RWPE1 (cell line): ENCODE results near the gene C19orf73.

Experiments used
- CTCF ChIA-PET: fragments of 350-600 bp; sonication (Branson Sonifier 250); formaldehyde crosslinking; extraction: SDS; loops from one replicate; lab custom pipeline; 2021; lab: Yijun Ruan, JAX
- POLR2A ChIA-PET: fragments of 400-600 bp; formaldehyde crosslinking; extraction: SDS; loops from one replicate; lab custom pipeline; 2020; ENCODE audit warnings: antibody characterized with exemption; ENCODE audit not compliant: low non-redundant PET; lab: Yijun Ruan, JAX
- DNase-seq: peaks from one replicate; pipeline ENCODE4 v3.0.0; 2012; ENCODE audit warnings: low spot score
- H3K27ac ChIP-seq: fragments of 450-650 bp; 2 replicates; pipeline ENCODE4 v1.5.1; 2017
- CTCF ChIP-seq: fragments of 450-650 bp; conservative IDR thresholded peaks from 2 replicates; pipeline ENCODE4 v1.5.1; 2017; ENCODE audit warnings: low read depth, mild to moderate bottlenecking

C19orf73 gene

GRCh38 chr19:49071860-49072547, 46.9 kb downstream of the C19orf73 start:
- ChIA-PET CTCF (no interaction called here), POLR2A (no interaction called here)
- H3K27ac ChIP-seq, result no peak overlapping the region
- no peak for DNase-seq
- no peak for TF ChIP-seq CTCF

GRCh38 chr19:49070416-49070815, 48.5 kb downstream of the C19orf73 start:
- no peak for TF ChIP-seq CTCF
- no peak overlapping the region for H3K27ac ChIP-seq
- ChIA-PET CTCF (interaction anchor here (0.6 to 0.7 kb wide), 2 partner anchors 44 to 151 kb away, joined by 3 to 4 read pairs; partner anchors contain the start of gene LIN7B), POLR2A (interaction anchor here (0.6 kb wide), 1 partner anchor 12 kb away, joined by 4 read pairs; no protein-coding TSS in a partner anchor)
- no peak for DNase-seq

GRCh38 chr19:49069026-49069425, 49.9 kb downstream of the C19orf73 start:
- no peak for TF ChIP-seq CTCF
- H3K27ac ChIP-seq, result no peak overlapping the region
- no peak for DNase-seq
- ChIA-PET CTCF (interaction anchor here (0.6 to 1.0 kb wide), 3 partner anchors 53 to 749 kb away, joined by 3 read pairs; no protein-coding TSS in a partner anchor), POLR2A (no interaction called here)
